NCI-H146 treated with DMSO at 0.1 percent for 48 hours (cell line): Measurements from ENCODE around the gene HOMER2.

ENCODE experiments used
- DNase-seq: peaks from one replicate; lab custom pipeline; 2025; ENCODE audit not compliant: unreplicated experiment; lab: John Stamatoyannopoulos, UW

HOMER2 gene

GRCh38 chr15:82864967-82865366 is 87.6 kb downstream of the HOMER2 start:
- DNase-seq = no peak

GRCh38 chr15:82862886-82863285 is 89.6 kb downstream of the HOMER2 start:
- DNase-seq = no peak

GRCh38 chr15:82858932-82859331 is 93.6 kb downstream of the HOMER2 start:
- DNase-seq = no peak

DNA sequence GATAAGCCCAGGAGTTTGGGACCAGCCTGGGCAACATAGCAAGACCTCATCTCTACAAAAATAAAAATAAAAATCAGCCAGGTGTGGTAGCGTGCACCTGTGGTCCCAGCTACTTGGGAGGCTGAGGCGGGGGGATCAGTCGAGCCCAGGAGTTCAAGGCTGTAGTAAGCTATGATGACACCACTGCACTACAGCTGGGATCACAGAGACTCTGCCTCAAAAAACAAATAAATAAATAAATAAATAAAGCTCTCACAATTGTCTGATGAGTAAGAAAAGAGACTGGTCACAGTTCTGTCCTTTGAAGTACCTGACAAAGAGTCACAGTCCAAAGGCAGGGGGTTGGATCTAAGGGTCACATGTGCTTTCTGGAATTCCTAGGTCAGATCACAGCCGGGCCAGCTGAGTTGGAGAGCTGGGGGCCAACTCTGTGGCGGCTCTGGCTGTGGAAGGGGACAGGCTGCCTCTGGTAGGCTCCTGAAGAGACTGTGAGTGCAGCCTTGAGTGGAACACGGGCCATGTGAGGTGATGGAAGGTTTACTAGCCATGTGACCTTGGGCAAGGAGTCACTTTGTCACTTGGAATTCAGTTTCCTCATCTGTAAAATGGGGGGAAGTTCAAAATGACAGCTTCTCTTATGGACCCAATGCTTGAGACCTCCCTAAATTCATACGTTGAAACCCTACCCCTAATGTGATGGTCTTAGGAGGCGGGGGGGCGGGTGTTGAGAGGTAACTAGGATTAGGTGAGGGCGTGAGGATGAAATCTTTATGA is 95.9 kb downstream of the HOMER2 start:
- DNase-seq = no peak

DNA sequence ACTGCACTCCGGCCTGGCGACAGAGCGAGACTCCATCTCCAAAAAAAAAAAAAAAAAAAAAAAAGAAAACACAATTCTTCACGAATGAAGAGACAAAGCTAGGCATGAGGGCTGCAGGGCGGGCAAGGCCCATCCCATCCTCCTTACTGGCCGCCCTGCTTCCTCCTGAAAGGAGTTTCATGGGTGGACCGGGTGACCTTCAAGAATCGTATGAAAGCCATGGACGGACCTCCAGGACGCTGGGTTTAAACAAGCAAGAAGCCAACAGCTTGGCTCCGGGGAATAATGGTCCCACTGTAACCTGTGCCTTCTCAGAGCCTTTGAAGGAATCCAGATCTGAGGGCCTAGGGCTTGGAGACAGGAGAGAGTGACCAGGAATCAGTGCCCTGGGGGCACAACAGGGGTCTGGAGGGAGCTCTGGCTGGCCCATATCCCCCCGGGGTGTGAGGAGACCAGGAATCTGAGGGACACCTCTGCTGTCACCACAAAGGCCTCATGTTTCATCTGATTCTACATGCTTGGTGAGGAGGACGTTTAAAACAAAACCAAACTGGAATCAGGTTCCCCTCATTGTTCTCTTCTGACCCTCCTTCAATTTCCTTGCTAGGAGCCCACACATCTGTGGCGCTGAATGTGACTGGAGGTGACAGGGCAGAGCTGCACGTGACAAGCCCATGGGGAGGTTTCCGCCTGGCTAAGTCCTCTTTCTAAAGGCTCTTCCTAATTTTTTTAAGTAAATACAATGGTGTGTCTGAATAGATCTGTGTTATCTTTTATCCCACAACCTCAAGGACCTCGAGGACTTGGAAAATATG is 97.0 kb downstream of the HOMER2 start:
- DNase-seq = no peak

DNA sequence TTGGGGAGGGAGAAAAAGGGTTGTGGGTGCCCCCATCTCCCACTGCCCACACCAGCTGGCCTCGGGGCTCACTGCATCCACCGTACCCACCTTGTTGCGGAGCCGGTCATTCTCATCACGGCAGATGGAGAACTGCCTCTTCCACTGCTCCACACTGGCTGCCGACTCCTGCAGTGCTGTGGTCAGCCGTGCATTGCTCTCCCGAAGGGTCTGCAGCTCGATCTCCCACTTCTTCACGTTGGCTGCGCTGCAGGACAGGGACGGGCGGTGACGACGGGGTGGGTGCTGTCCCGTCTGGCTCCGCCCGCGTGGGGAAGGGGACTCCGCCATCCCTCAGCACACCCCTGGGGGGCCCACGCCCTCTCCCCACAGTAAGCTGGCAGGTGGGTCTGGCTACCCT is 98.0 kb downstream of the HOMER2 start:
- no peak for DNase-seq

- DNase-seq = no peak
These were observed 99.5 kb downstream of the HOMER2 start for GRCh38 chr15:82852941-82853561.

GRCh38 chr15:82851981-82852511 is 100.5 kb downstream of the HOMER2 start:
- no peak for DNase-seq

GRCh38 chr15:82851306-82851850 is 101.1 kb downstream of the HOMER2 start:
- DNase-seq = no peak

- no peak for DNase-seq
These were observed 101.8 kb downstream of the HOMER2 start for GRCh38 chr15:82850731-82851130.

GRCh38 chr15:82849556-82850512 is 102.7 kb downstream of the HOMER2 start:
- DNase-seq = peak; percentile 41

DNA sequence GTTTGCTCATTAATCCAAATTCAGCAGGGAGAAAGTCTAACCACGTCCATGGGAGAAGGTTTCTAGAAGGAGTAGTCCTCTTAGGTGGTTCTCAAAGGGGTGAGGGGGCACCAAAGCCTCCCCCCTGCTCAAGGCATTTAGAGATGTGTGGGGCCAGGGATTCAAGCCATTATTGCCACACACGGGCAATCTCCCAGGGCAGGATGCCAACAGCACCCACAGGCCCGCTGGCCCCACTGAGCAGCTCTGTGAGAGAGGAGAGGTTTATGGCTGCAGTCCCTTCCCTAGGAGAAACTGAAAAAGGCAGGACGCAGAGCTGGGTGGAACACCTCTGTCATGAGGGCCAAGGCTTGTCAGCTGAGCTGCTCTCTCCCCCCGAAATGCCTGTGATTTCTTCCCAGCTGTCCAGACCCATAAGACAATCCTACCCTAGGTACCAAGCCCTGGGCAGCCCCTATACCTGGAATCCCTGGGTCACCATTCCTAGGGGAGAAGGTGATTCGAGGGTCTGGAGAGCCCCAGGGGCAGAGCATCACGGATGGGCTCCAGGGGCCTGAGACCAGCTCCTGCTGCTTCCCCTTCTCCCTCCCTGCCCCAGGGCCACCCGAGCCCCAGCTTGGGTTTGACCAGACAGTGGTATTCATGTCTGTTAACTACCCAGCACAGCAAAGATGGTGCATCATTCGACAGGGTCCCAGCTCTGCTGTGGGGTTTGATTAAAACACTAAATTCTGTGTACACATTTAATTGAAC is 104.1 kb downstream of the HOMER2 start:
- no peak for DNase-seq

- DNase-seq = no peak
These were observed 104.8 kb downstream of the HOMER2 start for GRCh38 chr15:82847703-82848102.

DNA sequence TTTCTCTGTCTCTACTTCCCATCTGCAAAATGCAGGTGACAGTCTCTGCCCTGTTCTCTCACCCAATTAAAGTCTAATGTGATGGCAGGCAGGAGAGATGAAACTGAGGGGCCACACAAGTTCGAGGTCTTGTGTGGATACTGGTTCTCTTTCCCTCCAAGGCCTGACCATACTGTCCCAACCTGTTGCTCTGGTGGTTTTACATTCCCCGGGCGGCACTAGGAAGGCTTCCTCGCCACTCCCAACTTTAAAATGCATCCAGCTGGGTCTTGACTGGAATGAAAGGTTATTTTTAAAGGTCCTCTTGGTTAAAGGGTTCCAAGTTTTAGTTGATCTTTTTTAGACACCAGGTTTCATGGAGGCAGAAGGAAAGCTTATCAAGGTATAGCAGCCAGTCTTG is 105.9 kb downstream of the HOMER2 start:
- no peak for DNase-seq

DNA sequence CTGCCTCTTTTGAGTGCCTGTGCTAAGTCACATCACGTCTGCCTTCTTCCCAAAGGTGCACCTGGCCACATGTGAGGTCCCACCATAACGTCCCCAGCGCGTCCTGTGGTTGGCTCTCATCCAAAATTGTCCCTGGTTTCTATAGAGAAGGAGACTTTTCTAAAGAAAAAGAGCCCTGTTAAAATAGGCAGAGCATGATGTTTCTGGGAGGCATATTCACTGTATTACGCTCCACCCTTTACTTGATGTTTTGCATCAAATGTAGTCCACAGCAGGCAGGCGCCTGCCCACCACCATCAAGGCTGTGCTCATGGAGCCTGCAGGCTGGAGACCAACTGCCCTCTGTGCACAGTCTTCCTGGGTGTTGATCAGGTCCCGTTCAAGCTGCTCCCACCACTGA is 106.8 kb downstream of the HOMER2 start:
- no peak for DNase-seq

- no peak for DNase-seq
These were observed 109.0 kb downstream of the HOMER2 start for GRCh38 chr15:82843566-82843965.

GRCh38 chr15:82840166-82840565 is 112.4 kb downstream of the HOMER2 start:
- no peak for DNase-seq

- no peak for DNase-seq
These were observed 113.4 kb downstream of the HOMER2 start for GRCh38 chr15:82839136-82839535.

DNA sequence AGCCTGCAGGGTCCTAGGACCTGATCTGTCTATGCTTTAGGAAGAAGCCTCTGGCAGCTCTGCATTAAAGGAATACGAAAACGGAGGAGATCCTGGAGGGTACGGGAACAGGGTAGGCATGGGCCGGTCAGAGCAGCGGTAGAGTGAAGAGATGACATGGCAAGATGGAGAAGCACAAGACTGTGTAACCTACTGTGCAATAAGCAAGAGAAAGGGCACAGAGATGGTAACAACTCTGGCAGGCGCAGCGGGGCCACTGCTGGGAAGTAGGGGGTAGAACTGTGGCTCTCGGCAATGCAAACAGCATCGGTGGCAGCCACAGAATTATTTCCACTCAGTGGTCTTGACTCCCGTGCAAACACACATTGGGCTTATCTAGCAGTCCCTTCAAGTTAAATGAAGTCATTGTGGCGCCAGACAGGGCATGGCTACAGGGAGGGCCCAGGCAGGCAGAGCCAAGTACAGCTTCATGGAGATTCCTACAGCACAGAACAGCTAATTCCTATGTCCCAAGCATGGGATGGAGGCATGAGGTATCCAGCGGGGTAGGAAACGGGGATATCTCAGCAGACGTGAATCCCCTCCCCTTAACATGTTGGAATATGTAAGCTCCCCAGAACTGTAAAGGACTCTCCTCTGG is 114.3 kb downstream of the HOMER2 start:
- no peak for DNase-seq
